Measurements from ENCODE around the gene MMP12.

GRCh38 chr11:102864724-102865123, 10.1 kb downstream of the MMP12 start:
- TF ChIP-seq POLR2AphosphoS5 (IDR thresholded peaks at IDR 0.05; ENCODE audit: borderline replicate concordance, low read depth, low read length) (no peak), EZH2 (IDR thresholded peaks at IDR 0.05) (no peak), FOXP2 (optimal IDR thresholded peaks at IDR 0.05; ENCODE audit: control extremely low read depth, extremely low read length, insufficient read depth) (no peak)

Measured in SK-N-MC (cell line).